Daoy (cell line): ENCODE data around the gene AKAP13. TPM values are rescaled to one million over a fixed set of nuclear protein-coding genes. Genes with fewer than 3 reads are reported as not detected.
"Not testable (repeated sequence)": the region's sequence is repeated elsewhere in the genome, so short reads cannot be mapped to it uniquely, and the experiment has no call there.

Experiments
- DNase-seq: peaks from one replicate; pipeline ENCODE4 v3.0.0-alpha.2; 2015; ENCODE audit warnings: low read depth
- total RNA-seq: library from RNA; depleted of rRNA; stranded (reverse); fragments of >200 nt; shearing (Covaris generic); gene quantifications from 2 replicates; pipeline ENCODE4 v1.2.3, GENCODE V29; 2014

The AKAP13 gene
- total RNA-seq, 1 experiment from 2014 or later, result 18.5 TPM

DNA sequence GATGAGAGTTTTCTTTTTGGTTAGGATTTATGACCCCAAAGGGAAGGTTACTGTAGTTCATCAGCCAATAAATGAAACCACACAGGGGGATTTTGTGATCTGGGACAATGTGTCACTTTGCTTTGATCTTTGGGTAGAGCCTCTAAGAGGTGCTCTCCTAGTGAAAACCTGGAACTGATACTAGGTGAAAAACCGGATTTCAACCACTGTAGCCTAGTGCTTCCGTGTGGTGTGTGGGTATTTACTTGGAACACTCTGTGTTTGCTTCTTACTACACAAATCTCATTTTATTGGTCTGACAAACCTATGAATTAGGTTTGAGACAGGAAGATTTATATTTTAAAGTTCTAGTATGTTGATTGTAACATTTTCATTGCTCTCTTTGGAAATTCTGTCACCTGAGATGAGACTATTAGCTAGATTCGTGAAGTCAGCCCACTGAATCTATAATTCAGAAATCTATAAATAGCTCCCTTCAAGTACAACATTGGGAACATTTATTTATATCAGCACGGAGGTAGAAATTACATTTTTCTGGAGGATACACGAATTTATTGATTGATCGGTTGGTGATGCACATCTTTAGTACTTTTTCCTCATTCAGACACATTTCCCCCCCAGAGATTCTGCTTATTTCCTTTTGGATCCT lies 119.8 kb downstream of the AKAP13 start:
- no peak for DNase-seq

- DNase-seq, result no peak
Measured at GRCh38 chr15:85500729-85501128, 120.3 kb downstream of the AKAP13 start.

DNA sequence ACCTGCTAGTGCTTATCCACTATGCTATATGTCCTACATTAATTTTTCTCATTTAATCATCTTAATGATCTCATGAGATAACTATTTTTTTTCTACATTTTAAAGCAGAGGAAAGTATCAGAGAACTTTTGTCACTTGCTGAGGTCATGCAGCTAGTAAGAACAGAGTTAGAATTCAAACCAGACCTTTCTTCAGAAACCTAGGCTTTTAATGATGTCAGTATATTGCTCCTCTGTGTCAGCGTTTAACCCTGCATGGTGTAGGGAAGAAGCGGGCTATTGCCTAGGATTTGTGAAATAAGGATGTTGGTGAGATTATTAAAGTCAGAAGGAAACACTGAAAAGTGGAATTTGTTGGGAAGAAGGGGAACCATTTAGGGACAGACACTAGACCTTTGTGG lies 121.2 kb downstream of the AKAP13 start:
- DNase-seq, result no peak

DNA sequence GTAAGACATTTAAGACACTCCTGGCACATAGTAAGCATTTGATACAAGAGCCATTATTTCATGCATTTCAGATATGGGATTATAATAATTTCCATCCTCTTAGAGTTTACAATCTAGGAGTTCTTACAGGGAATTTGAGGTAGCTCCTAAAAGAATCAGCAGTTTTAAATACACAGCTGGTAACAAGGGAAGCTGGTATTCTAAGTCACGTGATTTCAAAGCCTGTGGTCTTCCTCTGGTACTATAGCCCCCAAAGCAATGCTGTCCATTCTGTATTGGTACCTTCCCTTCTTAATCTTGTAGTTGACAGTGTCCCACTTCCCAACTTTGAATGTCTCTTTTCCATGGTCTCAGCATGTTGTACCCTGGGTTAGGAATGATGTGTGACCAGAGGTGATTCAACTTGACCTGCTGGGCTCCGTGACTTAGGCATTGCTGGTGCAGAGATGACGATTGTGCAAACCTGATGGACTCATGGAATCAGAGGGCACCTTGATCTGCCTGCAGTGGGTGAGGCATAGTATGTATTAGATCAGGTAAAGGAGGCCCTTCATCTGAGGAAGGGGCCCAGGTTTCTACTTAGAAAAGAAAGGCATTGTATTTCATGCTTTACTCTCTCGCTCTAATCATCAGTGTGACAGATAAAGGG lies 122.9 kb downstream of the AKAP13 start:
- DNase-seq, result no peak

GRCh38 chr15:85504749-85505676 lies 124.6 kb downstream of the AKAP13 start:
- peak; percentile 11 for DNase-seq

- DNase-seq, result no peak
Measured at GRCh38 chr15:85507114-85507513, 126.7 kb downstream of the AKAP13 start.

DNA sequence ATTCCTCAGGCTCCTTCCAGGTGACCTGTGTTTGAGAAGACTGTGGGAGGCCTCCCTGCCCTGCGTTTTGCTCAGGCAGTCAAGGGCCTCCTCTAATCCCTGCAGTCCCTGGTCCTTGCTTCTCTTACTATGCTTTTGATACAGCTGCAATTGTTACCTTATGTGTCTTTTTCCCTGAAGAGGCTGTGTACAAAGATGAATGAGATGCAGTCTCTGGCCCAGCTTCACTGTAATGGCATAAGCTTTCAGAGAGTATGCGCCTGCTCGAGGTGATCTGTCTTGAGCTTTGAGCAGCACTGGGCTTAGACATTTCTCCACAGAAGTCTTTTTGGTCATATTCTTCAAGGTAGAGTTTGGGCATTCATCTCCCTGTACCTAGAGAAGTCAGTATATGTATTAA lies 129.6 kb downstream of the AKAP13 start:
- DNase-seq, result no peak

DNA sequence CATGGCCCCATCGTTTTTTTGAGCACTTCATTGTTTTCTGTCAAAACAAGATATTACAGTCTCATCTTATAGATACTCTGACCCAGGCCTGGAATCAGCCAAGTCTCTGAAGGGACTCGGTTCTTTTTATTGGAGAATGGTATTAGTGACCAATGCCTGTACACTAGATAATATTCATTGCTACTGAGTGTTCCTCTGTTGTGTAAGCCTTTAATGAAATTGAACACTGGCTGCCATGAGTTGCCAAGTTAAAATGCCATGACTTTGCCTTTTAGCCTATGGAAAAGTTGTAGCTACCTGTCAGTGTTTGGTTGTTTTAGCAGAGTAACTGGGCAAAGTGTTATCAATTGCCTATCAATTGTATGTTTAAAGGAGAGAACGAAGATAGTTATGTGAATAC lies 134.0 kb downstream of the AKAP13 start:
- DNase-seq, result no peak

GRCh38 chr15:85515212-85515611 lies 134.8 kb downstream of the AKAP13 start:
- no peak for DNase-seq

DNA sequence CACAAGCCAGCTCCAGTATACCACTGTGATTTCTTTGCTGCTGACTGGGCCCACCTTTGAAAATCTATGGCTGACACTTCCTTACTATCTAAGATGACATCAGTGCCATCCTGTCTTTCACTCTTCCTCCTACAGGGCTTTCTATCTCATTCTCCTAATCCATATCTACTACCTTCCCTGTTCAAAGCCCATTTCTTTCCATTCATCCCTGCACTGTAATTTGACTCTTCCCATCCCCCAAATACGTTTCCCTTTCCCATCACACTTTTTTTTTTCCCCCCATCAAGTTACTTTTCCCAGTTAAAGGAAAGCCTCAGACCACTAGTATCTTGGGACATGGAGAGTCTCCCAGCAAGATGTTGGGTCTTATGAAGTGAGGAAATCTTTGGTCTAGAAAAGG lies 136.7 kb downstream of the AKAP13 start:
- DNase-seq, result no peak

DNA sequence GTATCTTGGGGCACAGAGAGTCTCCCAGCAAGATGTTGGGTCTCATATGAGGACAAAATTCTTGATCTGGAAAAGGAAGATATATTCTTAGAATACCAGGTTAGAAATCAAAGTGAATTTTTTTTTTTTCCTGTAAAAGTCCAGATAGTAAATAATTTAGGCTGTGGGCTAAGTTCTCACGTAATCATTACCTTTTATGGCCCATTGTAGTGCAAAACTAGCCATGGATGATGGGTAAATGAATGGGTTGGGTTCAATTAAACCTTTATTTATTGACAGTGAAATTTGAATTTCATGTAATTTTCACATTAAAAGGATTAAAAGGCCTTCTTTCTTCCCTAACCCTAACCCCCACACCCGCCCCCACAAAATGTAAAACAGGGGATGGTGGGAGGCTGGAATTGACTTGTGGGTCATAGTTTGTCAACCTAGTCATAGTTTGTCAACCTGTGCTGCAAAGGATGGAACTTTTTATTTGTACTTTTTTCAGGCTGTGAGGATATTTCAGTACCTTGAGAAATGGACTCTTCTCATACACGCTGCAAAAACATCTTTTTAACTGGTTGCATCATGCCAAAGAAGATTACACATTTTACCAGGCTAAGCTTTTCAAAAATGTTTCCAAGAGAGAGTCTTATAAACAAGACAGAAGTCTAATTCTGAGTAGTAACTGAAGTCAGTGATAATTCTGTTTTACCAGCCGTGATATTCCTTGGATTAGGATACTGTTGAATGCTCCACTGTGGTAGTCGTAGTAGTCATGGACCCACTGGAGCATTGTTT lies 138.8 kb downstream of the AKAP13 start:
- DNase-seq, result no peak

DNA sequence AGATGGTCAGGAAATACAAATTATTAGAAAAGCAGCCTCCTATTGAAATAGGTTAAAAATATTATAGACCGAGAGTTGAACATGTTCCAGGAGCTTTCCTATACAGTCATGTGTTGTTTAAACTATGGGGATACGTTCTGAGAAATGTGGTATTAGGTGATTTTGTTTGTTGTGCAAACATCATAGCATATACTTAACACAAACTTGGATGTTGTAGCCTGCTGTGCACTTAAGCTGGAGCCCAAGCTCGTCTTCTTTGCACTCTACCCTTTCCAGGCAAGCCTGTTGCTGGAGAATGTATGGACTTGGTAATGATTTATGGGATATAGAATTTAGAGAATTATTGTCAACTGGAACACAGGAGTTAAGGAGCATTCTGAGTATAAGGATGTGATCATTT lies 140.2 kb downstream of the AKAP13 start:
- no peak for DNase-seq

GRCh38 chr15:85523530-85523929 lies 143.1 kb downstream of the AKAP13 start:
- no peak for DNase-seq

DNA sequence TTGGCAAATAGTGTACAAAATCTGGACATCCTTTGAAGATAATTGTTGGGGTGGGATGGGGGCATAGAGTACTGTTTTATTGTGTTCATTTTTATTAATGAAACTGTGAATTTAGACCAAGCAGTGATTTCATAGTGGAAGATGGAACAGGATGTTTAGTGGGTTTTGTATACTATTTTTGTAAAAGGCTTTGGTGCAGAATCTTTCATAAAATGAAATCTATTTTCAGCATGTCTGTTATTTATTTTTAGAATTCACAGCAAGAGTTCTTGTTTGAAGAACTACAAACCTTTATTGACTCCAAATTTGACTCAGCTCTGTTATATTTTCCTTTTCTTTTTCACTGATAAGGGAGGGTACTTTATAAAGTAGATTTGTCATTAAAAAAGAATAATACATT lies 145.4 kb downstream of the AKAP13 start:
- DNase-seq, result no peak

DNA sequence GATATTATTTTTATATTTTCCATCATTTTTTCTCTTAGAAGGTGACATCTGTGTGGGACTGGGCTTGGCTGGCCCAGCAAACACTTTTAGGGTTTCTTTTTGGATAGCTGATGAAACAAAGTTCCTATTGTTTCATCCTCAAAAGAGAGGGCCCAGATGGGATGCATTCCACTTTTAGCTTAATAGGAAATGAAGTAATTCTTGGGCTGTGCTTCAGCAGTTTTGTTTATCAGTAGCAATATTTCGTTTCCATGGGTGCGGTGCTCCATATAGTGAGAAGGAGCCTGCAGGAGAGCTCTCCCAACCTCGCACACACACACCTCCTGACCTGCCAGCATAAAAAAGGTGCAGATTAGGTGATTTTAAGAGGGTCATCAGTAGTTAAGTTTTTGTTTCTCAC lies 147.5 kb downstream of the AKAP13 start:
- peak; percentile 11 for DNase-seq

DNA sequence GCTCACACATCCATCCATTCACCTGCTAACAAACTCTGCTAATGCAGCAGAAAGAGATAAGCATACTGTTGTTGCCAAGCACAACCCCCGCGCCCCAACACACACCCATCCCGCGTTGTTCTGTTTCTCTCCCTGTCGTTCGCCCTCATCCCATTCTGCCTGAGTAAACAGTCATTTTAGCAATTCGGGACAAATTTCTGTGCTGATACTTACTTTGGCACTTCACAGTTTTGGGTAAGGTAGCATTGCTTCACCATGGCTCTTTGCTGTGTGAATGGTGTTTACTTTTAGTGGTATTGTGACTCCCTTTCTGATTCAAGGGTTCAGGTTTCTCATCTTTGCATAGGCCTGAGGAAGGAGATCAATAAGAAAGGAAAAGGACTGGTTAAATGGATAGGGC lies 149.7 kb downstream of the AKAP13 start:
- DNase-seq, result no peak

DNA sequence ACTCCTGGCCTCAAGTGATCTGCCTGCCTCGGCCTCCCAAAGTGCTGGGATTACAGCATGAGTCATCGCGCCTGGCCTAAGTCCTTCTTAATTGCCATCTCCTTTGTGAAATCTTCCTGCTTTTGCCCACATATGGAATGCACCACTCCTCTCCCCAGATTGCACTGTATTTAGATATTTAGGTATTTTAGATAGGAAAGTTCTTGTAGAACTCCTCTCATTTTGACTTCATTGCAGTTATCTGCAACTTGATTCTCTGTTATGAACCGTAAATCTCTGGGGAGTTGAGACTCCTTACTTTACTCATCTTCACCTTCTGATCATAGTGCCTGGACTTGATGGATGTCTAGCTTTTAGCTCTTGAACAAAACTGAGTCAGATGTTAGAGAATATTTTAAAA lies 150.7 kb downstream of the AKAP13 start:
- DNase-seq, result peak; percentile 5

DNA sequence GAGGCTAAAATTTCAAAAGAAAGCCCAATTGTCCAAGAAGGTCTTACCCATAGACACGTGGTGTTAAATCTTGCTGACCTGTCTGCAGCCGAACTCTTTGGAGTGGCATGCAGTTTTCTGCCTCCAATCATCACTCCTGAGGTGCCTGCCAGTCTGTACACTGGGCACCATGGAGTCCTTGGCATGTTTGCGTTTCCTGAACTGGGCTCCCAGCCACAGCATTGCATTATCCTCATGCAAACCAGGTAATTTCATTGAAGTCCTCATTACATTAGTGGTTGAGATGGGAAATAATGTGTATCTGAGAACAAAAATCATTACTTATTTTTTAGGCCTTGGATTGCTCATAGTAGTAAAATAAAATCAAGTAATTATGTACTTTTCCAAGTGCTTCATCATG lies 152.3 kb downstream of the AKAP13 start:
- no peak for DNase-seq

- DNase-seq, result no peak
Measured at GRCh38 chr15:85534031-85534430, 153.6 kb downstream of the AKAP13 start.

DNA sequence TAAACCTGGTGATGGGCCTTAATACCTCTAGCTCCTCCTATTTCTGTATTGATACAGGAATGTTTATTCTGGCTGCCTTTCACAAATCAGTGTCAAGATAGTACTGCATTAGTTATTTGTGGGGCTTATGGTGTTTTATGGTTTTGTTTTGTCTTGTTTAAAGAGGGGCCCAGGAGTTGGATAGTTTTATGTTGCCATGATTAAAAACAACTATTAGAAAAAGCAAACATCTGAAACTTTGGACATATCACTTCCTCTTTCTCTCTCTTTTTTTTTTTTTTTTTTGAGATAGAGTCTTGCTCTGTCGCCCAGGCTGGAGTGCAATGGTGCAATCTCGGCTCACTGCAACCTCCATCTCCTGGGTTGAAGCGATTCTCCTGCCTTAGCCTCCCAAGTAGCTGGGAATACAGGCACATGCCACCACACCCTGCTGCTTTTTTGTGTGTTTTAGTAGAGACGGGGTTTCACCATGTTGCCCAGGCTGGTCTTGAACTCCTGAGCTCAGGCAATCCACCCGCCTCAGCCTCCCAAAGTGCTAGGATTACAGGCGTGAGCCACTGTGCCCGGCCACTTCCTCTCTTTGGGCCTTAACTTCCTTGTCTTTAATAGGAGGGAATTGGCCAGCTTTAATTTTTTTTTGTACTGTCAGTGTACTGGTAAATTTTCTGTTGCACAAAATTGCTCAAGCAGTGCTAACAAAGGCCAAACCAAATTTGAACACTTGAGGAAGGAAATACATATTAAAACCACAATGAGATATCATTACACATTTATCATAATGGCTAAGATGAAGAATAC lies 155.3 kb downstream of the AKAP13 start:
- DNase-seq, result not testable (repeated sequence)

DNA sequence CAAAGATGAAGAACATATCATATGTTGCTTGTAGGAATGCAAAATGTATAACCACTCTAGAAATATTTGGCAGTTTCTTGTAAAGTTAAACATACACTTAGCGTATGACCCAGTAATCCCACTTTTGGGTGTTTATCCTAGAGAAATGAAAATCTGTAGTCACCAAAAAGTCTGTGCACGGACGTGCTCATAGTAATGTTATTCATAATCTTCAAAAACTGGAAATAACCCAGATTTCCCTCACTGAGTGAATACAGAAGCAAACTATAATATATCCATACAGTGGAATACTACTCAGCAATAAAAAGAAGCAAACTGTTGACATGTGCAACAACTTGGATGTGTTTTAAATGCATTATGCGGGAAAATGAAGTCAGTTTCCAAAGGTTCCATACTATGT lies 155.9 kb downstream of the AKAP13 start:
- DNase-seq, result no peak
